Measurements from ENCODE around the gene FOXO3. TPM values are rescaled to one million over a fixed set of nuclear protein-coding genes. Genes with fewer than 3 reads are reported as not detected.
"Not testable (repeated sequence)": the region's sequence is repeated elsewhere in the genome, so short reads cannot be mapped to it uniquely, and the experiment has no call there.

Gene FOXO3
- total and polyA plus RNA-seq, 2 donors from 2014 or later = 9.4 to 76.1 TPM

GRCh38 chr6:108683976-108684375 is 123.3 kb downstream of the FOXO3 start:
- H3K27me3 ChIP-seq (ENCODE audit: control insufficient read depth, insufficient read depth, low read length); H3K9me3 ChIP-seq (ENCODE audit: control insufficient read depth in 2 of 3, insufficient read depth in 1 of 3, low read length in 3 of 3); FAIRE-seq; H3K27ac ChIP-seq (ENCODE audit: low read depth in 2 of 2, low read length in 2 of 2); DNase-seq; H3K4me3 ChIP-seq (ENCODE audit: low read length in 3 of 3); H3K9ac ChIP-seq (ENCODE audit: low read length in 3 of 3); H3K36me3 ChIP-seq (ENCODE audit: control insufficient read depth in 2 of 3, insufficient read depth in 3 of 3, low read length in 3 of 3); intact Hi-C loops (cut with DNase I): not testable (repeated sequence)
- H3K4me1 ChIP-seq (ENCODE audit: control insufficient read depth in 2 of 3, insufficient read depth in 2 of 3, low read depth in 1 of 3, low read length in 3 of 3) = peaks cover 0 to 11% (median 2%) of the 10 kb centered on the region in 3 donors

- H3K27me3 ChIP-seq (ENCODE audit: control insufficient read depth, insufficient read depth, low read length) = no peaks in the 10 kb centered on the region
- H3K36me3 ChIP-seq (ENCODE audit: control insufficient read depth in 2 of 3, insufficient read depth in 3 of 3, low read length in 3 of 3) = peaks cover 0 to 8% (median 8%) of the 10 kb centered on the region in 3 donors
- no peak for TF ChIP-seq CTCF (IDR thresholded peaks at IDR 0.05; ENCODE audit: borderline replicate concordance, extremely low read depth, insufficient read depth)
- FAIRE-seq = no peak
- H3K9ac ChIP-seq (ENCODE audit: low read length in 3 of 3) = no peak overlapping the region
- H3K4me3 ChIP-seq (ENCODE audit: low read length in 3 of 3) = no peak overlapping the region
- H3K9me3 ChIP-seq (ENCODE audit: control insufficient read depth in 2 of 3, insufficient read depth in 1 of 3, low read length in 3 of 3) = no peaks in the 10 kb centered on the region
- peaks cover 0 to 19% (median 5%) of the 10 kb centered on the region in 3 donors for H3K4me1 ChIP-seq (ENCODE audit: control insufficient read depth in 2 of 3, insufficient read depth in 2 of 3, low read depth in 1 of 3, low read length in 3 of 3)
- DNase-seq = peak in 1 of 5 donors; percentile 36
- H3K27ac ChIP-seq (ENCODE audit: low read depth in 2 of 2, low read length in 2 of 2) = no peak overlapping the region
- intact Hi-C loops (cut with DNase I) = no loop called here
Measured at GRCh38 chr6:108684771-108685329, 124.1 kb downstream of the FOXO3 start.

- Histone ChIP-seq H3K4me3 (ENCODE audit: low read length in 3 of 3) (no peak overlapping the region), H3K27me3 (ENCODE audit: control insufficient read depth, insufficient read depth, low read length) (no peaks in the 10 kb centered on the region), H3K9ac (ENCODE audit: low read length in 3 of 3) (no peak overlapping the region), H3K36me3 (ENCODE audit: control insufficient read depth in 2 of 3, insufficient read depth in 3 of 3, low read length in 3 of 3) (peaks cover 0 to 8% (median 8%) of the 10 kb centered on the region in 3 donors), H3K27ac (ENCODE audit: low read depth in 2 of 2, low read length in 2 of 2) (no peak overlapping the region), H3K4me1 (ENCODE audit: control insufficient read depth in 2 of 3, insufficient read depth in 2 of 3, low read depth in 1 of 3, low read length in 3 of 3) (peaks cover 0 to 20% (median 5%) of the 10 kb centered on the region in 3 donors), H3K9me3 (ENCODE audit: control insufficient read depth in 2 of 3, insufficient read depth in 1 of 3, low read length in 3 of 3) (no peaks in the 10 kb centered on the region)
- intact Hi-C loops (cut with DNase I) = no loop called here
- FAIRE-seq (no peak), DNase-seq (no peak)
- no peak for TF ChIP-seq CTCF (IDR thresholded peaks at IDR 0.05; ENCODE audit: borderline replicate concordance, extremely low read depth, insufficient read depth)
Measured at GRCh38 chr6:108685970-108686369, 125.3 kb downstream of the FOXO3 start.

- FAIRE-seq = no peak
- no peak for DNase-seq
- intact Hi-C loops (cut with DNase I) = no loop called here
- Histone ChIP-seq H3K27me3 (ENCODE audit: control insufficient read depth, insufficient read depth, low read length) (no peaks in the 10 kb centered on the region), H3K27ac (ENCODE audit: low read depth in 2 of 2, low read length in 2 of 2) (no peak overlapping the region), H3K9me3 (ENCODE audit: control insufficient read depth in 2 of 3, insufficient read depth in 1 of 3, low read length in 3 of 3) (no peaks in the 10 kb centered on the region), H3K4me3 (ENCODE audit: low read length in 3 of 3) (no peak overlapping the region), H3K9ac (ENCODE audit: low read length in 3 of 3) (no peak overlapping the region), H3K4me1 (ENCODE audit: control insufficient read depth in 2 of 3, insufficient read depth in 2 of 3, low read depth in 1 of 3, low read length in 3 of 3) (peaks cover 0 to 20% (median 5%) of the 10 kb centered on the region in 3 donors), H3K36me3 (ENCODE audit: control insufficient read depth in 2 of 3, insufficient read depth in 3 of 3, low read length in 3 of 3) (peaks cover 0 to 8% (median 8%) of the 10 kb centered on the region in 3 donors)
- no peak for TF ChIP-seq CTCF (IDR thresholded peaks at IDR 0.05; ENCODE audit: borderline replicate concordance, extremely low read depth, insufficient read depth)
Measured at GRCh38 chr6:108686896-108687295, 126.2 kb downstream of the FOXO3 start.
